A549 (cell line): ENCODE results near the gene MYORG. TPM values are rescaled to one million over a fixed set of nuclear protein-coding genes. Genes with fewer than 3 reads are reported as not detected.

Experiments
- ATAC-seq, 2 experiments: fragments of 200-7000 bp in 1 of 2; fragments of >200 bp in 1 of 2; cut with Nextera tagmentation in 1 of 2; cut with Tn5 transposase in 1 of 2; 3 replicates each; pipeline versions ENCODE4 v1.8.0 to v1.9.1; 2018 to 2020; ENCODE audit warnings: mild to moderate bottlenecking in 1 of 2, moderate library complexity in 1 of 2
- CTCF ChIA-PET: fragments of 300-600 bp; sonication (Branson Sonifier 250); formaldehyde crosslinking; extraction: SDS; loops from one replicate; lab custom pipeline; 2021; ENCODE audit warnings: antibody characterized with exemption, inconsistent platforms; lab: Yijun Ruan, JAX
- POLR2A ChIA-PET: fragments of 350-600 bp; formaldehyde crosslinking; extraction: SDS; loops from one replicate; lab custom pipeline; 2021; ENCODE audit warnings: antibody characterized with exemption, inconsistent platforms; lab: Yijun Ruan, JAX
- DNase-seq, 2 experiments: peaks; one replicate each; pipeline versions ENCODE4 v3.0.0 to v3.0.0-alpha.2; 2011 to 2016; ENCODE audit warnings: low read depth in 1 of 2, low spot score in 1 of 2
- FAIRE-seq: peaks from 2 replicates; lab custom pipeline; 2011; peaks lifted over from hg19 to GRCh38; lab: Jason Lieb, UNC
- H3K27ac ChIP-seq, 2 experiments: fragments of >200 bp; sonication (Bioruptor Twin); formaldehyde crosslinking; 3 replicates each; pipeline ENCODE4 v1.5.1; 2016 to 2017
- H3K4me1 ChIP-seq: fragments of >200 bp; sonication (Bioruptor Twin); formaldehyde crosslinking; 3 replicates; pipeline ENCODE4 v1.6.1; 2016
- H3K4me2 ChIP-seq: fragments of >200 bp; sonication (Bioruptor Twin); formaldehyde crosslinking; 3 replicates; pipeline ENCODE4 v1.6.1; 2016
- H3K4me3 ChIP-seq: fragments of >200 bp; sonication (Bioruptor Twin); formaldehyde crosslinking; 3 replicates; pipeline ENCODE4 v1.5.1; 2016
- H3K9me3 ChIP-seq: fragments of >200 bp; sonication (Bioruptor Twin); formaldehyde crosslinking; 3 replicates; pipeline ENCODE4 v1.6.1; 2016
- BHLHE40 ChIP-seq: IDR thresholded peaks from 2 replicates; pipeline ENCODE4 v1.6.1; 2012; ENCODE audit warnings: low read depth, low read length, inconsistent platforms
- CBX2 ChIP-seq: fragments of 200-600 bp; sonication (generic); IDR thresholded peaks from 2 replicates; pipeline ENCODE4 v1.6.1; 2016; ENCODE audit warnings: low read depth, mild to moderate bottlenecking, borderline replicate concordance
- CBX8 ChIP-seq: fragments of 200-600 bp; sonication (generic); IDR thresholded peaks from 2 replicates; pipeline ENCODE4 v1.6.1; 2016
- CEBPB ChIP-seq, 2 experiments: fragments of >200 bp in 1 of 2; sonication (Bioruptor Twin) in 1 of 2; formaldehyde crosslinking in 1 of 2; IDR thresholded peaks; 2 replicates each; pipeline ENCODE4 v1.6.1; 2012 to 2016
- EHF ChIP-seq: fragments of 250-450 bp; sonication (Bioruptor Pico); IDR thresholded peaks from 2 replicates; pipeline ENCODE4 v1.5.0; 2020; ENCODE audit warnings: mild to moderate bottlenecking
- EHMT2 ChIP-seq: fragments of 200-600 bp; sonication (generic); IDR thresholded peaks from 2 replicates; pipeline ENCODE4 v1.6.1; 2016; ENCODE audit warnings: antibody characterized with exemption, low read depth, mild to moderate bottlenecking, moderate library complexity
- ESRRA ChIP-seq: fragments of 150-350 bp; IDR thresholded peaks from 2 replicates; pipeline ENCODE4 v1.6.1; 2014; ENCODE audit warnings: mild to moderate bottlenecking, low read length, borderline replicate concordance
- FOSL2 ChIP-seq, 2 experiments: fragments of 450-650 bp in 1 of 2; fragments of >200 bp in 1 of 2; sonication (Bioruptor Twin) in 1 of 2; formaldehyde crosslinking; IDR thresholded peaks; 2 replicates each; pipeline versions ENCODE4 v1.5.0 to v1.6.1; 2016 to 2020; ENCODE audit warnings: mild to moderate bottlenecking in 1 of 2, moderate library complexity in 1 of 2
- GATA3 ChIP-seq: IDR thresholded peaks from 2 replicates; pipeline ENCODE4 v1.6.1; 2012; ENCODE audit warnings: borderline replicate concordance
- HDAC2 ChIP-seq: fragments of 200-600 bp; sonication (generic); IDR thresholded peaks from 2 replicates; pipeline ENCODE4 v1.6.1; 2016
- JUN ChIP-seq, 2 experiments: fragments of >200 bp; sonication (Bioruptor Twin); formaldehyde crosslinking; IDR thresholded peaks; 2 replicates in 1 of 2; 3 replicates in 1 of 2; pipeline ENCODE4 v1.6.1; 2016 to 2017
- JUNB ChIP-seq: fragments of >200 bp; sonication (Bioruptor Twin); formaldehyde crosslinking; IDR thresholded peaks from 2 replicates; pipeline ENCODE4 v1.6.1; 2016
- KDM1A ChIP-seq: fragments of 200-600 bp; sonication (generic); IDR thresholded peaks from 2 replicates; pipeline ENCODE4 v1.6.1; 2016; ENCODE audit warnings: low read depth, mild to moderate bottlenecking
- KDM5A ChIP-seq: fragments of 200-600 bp; sonication (generic); IDR thresholded peaks from 2 replicates; pipeline ENCODE4 v1.6.1; 2016; ENCODE audit warnings: antibody characterized with exemption, mild to moderate bottlenecking
- MAZ ChIP-seq: fragments of 150-350 bp; IDR thresholded peaks from 2 replicates; pipeline ENCODE4 v1.6.1; 2014; ENCODE audit warnings: antibody characterized with exemption, low read depth, low read length, borderline replicate concordance
- NFE2L2 ChIP-seq: fragments of 150-350 bp; conservative IDR thresholded peaks from 2 replicates; pipeline ENCODE4 v1.6.1; 2014; ENCODE audit warnings: low read length
- NPAS2 ChIP-seq: fragments of 250-450 bp; sonication (Bioruptor Pico); IDR thresholded peaks from 2 replicates; pipeline ENCODE4 v1.8.0; 2022; ENCODE audit warnings: mild to moderate bottlenecking, moderate library complexity, borderline replicate concordance
- NR3C1 ChIP-seq: fragments of >200 bp; sonication (Bioruptor Twin); formaldehyde crosslinking; IDR thresholded peaks from 3 replicates; pipeline ENCODE4 v1.6.1; 2017
- POLR2A ChIP-seq: IDR thresholded peaks from 2 replicates; pipeline ENCODE4 v1.6.1; 2012; ENCODE audit warnings: mild to moderate bottlenecking, low read length
- POLR2AphosphoS2 ChIP-seq: conservative IDR thresholded peaks from 2 replicates; pipeline ENCODE4 v1.6.1; 2012; ENCODE audit warnings: low read length, improper control_type of control experiment, inconsistent platforms
- RAD21 ChIP-seq, 2 experiments: fragments of >200 bp in 1 of 2; sonication (Bioruptor Twin) in 1 of 2; formaldehyde crosslinking in 1 of 2; IDR thresholded peaks in 1 of 2; conservative IDR thresholded peaks in 1 of 2; 2 replicates in 1 of 2; 3 replicates in 1 of 2; pipeline ENCODE4 v1.6.1; 2012 to 2018; ENCODE audit warnings: inconsistent platforms in 1 of 2
- RCOR1 ChIP-seq: fragments of 150-350 bp; IDR thresholded peaks from 2 replicates; pipeline ENCODE4 v1.6.1; 2014; ENCODE audit warnings: antibody characterized with exemption, low read length, low read depth
- RNF2 ChIP-seq: fragments of 200-600 bp; sonication (generic); IDR thresholded peaks from 2 replicates; pipeline ENCODE4 v1.6.1; 2016; ENCODE audit warnings: low read depth, mild to moderate bottlenecking, antibody characterized with exemption, moderate library complexity, borderline replicate concordance
- SMC3 ChIP-seq: fragments of >200 bp; sonication (Bioruptor Twin); formaldehyde crosslinking; IDR thresholded peaks from 3 replicates; pipeline ENCODE4 v1.6.1; 2018; ENCODE audit warnings: inconsistent platforms
- SREBF2 ChIP-seq: fragments of 450-650 bp; IDR thresholded peaks from 2 replicates; pipeline ENCODE4 v1.6.1; 2014; ENCODE audit warnings: mild to moderate bottlenecking, moderate library complexity
- WGBS: methylation state at CpG from one replicate; pipeline ENCODE4 v1.1.6; 2017; ENCODE audit errors: missing lambda C conversion rate; 5-methylcytosine and 5-hydroxymethylcytosine counted together
- polyA plus RNA-seq, 4 experiments: library from polyadenylated mRNA; depleted of rRNA in 3 of 4; stranded (reverse); fragments of >200 nt; fragmentation: RNase III in 1 of 4; extraction: RNeasy Plus Mini Kit Qiagen cat#74134 plus additional on column Dnase treatment in 1 of 4; gene quantifications; 2 replicates in 3 of 4; 3 replicates in 1 of 4; pipeline ENCODE4 v1.2.3, GENCODE V29; 2011 to 2017
- TF ChIP-seq, protein P1 (sequence below): fragments of >200 bp; sonication (Bioruptor Twin); formaldehyde crosslinking; IDR thresholded peaks from 2 replicates; pipeline ENCODE4 v1.6.1; 2016
- TF ChIP-seq, protein P2 (sequence below): fragments of 450-650 bp; IDR thresholded peaks from 2 replicates; pipeline ENCODE4 v1.6.1; 2014; ENCODE audit warnings: antibody characterized with exemption
- TF ChIP-seq, protein P3 (sequence below): fragments of >200 bp; sonication (Bioruptor Twin); formaldehyde crosslinking; IDR thresholded peaks from 3 replicates; pipeline ENCODE4 v1.6.1; 2016
- TF ChIP-seq, protein P4 (sequence below): fragments of 250-450 bp; sonication (Bioruptor Pico); IDR thresholded peaks from 2 replicates; pipeline ENCODE4 v1.5.0; 2021; ENCODE audit warnings: mild to moderate bottlenecking, moderate library complexity, borderline replicate concordance
- TF ChIP-seq, protein P5 (sequence below): fragments of 250-450 bp; sonication (Bioruptor Pico); IDR thresholded peaks from 2 replicates; pipeline ENCODE4 v1.5.0; 2020; ENCODE audit warnings: low read depth, mild to moderate bottlenecking, moderate library complexity
- TF ChIP-seq, protein P6 (sequence below): fragments of >200 bp; sonication (Bioruptor Twin); formaldehyde crosslinking; IDR thresholded peaks from 3 replicates; pipeline ENCODE4 v1.5.1; 2016

MYORG gene
- polyA plus RNA-seq, 2 of the 4 experiments (the other 2 are of a cell fraction): 2.2 to 4.1 TPM

DNA sequence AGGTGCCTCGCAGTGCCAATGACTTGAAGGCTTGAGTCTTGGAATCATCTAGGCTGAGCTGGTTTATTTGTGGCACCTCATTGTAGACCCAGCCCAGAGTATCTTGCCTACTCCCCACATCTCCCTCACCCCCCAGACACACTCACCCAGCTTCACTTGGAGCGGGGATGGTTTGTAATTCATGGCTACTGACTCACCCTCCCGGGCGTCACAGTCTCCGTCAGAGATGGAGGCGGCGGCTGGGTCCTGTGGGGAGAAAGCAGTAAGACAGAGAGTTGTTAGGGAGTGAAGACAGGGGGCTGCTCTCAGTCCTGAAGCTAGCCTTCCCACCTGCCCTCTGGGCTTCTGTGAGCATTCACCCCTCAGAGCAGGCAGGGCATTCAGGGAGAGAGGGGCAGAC is 29.0 kb upstream of the MYORG start:
- no peak overlapping the region for H3K4me3 ChIP-seq
- ChIA-PET CTCF (interaction anchor here (0.8 to 4.4 kb wide), 11 partner anchors 26 to 202 kb away, joined by 3 to 65 read pairs (median 34); partner anchors contain the start of gene MYORG), POLR2A (interaction anchor here (0.5 kb wide), 1 partner anchor 367 kb away, joined by 3 read pairs; no protein-coding TSS in a partner anchor)
- no peak for FAIRE-seq
- no peak overlapping the region for H3K4me2 ChIP-seq
- no peak for DNase-seq
- no peaks in the 10 kb centered on the region for H3K9me3 ChIP-seq
- WGBS: 86% methylated on average over 7 of the region's 7 CpGs
- no peak for ATAC-seq
- TF ChIP-seq HDAC2 (no peak), JUNB (no peak), GATA3 (no peak), CBX2 (no peak), BHLHE40 (no peak), KDM5A (no peak), JUN (IDR thresholded peaks at IDR 0.05) (no peak), NFE2L2 (no peak), ESRRA (no peak), RCOR1 (no peak), SREBF2 (no peak), RNF2 (no peak), NPAS2 (no peak), EHF (CRISPR knock-in tag) (no peak), MAZ (no peak)
- TF ChIP-seq, protein P1, sequence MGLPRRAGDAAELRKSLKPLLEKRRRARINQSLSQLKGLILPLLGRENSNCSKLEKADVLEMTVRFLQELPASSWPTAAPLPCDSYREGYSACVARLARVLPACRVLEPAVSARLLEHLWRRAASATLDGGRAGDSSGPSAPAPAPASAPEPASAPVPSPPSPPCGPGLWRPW: no peak
- TF ChIP-seq, protein P2, sequence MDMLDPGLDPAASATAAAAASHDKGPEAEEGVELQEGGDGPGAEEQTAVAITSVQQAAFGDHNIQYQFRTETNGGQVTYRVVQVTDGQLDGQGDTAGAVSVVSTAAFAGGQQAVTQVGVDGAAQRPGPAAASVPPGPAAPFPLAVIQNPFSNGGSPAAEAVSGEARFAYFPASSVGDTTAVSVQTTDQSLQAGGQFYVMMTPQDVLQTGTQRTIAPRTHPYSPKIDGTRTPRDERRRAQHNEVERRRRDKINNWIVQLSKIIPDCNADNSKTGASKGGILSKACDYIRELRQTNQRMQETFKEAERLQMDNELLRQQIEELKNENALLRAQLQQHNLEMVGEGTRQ: no peak
- TF ChIP-seq, protein P3, sequence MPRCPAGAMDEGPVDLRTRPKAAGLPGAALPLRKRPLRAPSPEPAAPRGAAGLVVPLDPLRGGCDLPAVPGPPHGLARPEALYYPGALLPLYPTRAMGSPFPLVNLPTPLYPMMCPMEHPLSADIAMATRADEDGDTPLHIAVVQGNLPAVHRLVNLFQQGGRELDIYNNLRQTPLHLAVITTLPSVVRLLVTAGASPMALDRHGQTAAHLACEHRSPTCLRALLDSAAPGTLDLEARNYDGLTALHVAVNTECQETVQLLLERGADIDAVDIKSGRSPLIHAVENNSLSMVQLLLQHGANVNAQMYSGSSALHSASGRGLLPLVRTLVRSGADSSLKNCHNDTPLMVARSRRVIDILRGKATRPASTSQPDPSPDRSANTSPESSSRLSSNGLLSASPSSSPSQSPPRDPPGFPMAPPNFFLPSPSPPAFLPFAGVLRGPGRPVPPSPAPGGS: no peak
- TF ChIP-seq, protein P4, sequence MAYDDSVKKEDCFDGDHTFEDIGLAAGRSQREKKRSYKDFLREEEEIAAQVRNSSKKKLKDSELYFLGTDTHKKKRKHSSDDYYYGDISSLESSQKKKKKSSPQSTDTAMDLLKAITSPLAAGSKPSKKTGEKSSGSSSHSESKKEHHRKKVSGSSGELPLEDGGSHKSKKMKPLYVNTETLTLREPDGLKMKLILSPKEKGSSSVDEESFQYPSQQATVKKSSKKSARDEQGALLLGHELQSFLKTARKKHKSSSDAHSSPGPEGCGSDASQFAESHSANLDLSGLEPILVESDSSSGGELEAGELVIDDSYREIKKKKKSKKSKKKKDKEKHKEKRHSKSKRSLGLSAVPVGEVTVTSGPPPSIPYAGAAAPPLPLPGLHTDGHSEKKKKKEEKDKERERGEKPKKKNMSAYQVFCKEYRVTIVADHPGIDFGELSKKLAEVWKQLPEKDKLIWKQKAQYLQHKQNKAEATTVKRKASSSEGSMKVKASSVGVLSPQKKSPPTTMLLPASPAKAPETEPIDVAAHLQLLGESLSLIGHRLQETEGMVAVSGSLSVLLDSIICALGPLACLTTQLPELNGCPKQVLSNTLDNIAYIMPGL (CRISPR knock-in tag): no peak
- TF ChIP-seq, protein P5, sequence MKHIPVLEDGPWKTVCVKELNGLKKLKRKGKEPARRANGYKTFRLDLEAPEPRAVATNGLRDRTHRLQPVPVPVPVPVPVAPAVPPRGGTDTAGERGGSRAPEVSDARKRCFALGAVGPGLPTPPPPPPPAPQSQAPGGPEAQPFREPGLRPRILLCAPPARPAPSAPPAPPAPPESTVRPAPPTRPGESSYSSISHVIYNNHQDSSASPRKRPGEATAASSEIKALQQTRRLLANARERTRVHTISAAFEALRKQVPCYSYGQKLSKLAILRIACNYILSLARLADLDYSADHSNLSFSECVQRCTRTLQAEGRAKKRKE (CRISPR knock-in tag): no peak
- TF ChIP-seq, all 56 proteins: peak for 0
- H3K4me1 ChIP-seq: 0 out of 3 replicates have a peak, but pooled peaks cover 3% of the 10 kb centered on the region
- H3K27ac ChIP-seq: no peak overlapping the region

DNA sequence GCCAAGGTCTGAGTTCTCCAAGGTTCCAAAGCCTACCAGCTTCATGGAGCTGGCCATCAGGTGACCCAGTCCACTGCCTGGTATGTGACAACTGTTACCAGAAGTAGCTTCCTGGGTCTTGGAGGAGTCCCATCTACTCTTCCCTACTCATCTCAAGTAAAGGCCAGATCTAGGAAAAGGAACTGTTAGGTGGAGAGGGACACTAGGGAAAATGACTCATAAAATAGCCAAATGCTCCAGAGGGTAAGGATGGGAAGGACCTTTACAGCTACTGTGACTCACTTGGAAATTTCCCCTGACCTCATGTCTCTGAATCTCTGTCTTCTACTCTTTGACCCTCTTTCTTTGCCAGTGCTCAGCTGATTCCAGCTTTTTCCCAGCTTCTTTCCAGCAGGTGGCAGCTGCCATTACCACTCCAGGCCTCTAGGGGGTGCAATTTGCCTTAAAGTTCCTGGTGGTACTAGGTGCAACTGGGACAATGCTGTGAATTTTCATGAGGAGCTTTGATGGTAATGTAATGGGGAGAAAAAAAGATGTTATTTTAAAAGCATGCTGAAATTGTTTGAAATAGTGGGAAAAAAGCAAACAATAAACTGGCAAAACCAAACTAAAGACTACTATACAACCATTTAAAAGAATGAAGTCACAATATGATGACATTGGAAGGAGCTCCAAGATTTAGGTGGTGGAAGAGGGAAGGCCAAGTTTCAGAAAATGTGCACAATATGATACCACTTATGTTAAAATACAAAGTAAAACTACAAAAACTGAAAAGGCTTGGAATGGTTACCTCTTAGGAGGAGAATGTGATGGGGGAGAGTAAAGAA is 27.1 kb upstream of the MYORG start:
- peak; percentile 72 to 87; a peak in 5 of 6 replicates for ATAC-seq
- no peak overlapping the region for H3K27ac ChIP-seq
- CTCF ChIA-PET: interaction anchor here (0.6 to 4.4 kb wide), 74 partner anchors 9 to 231 kb away, joined by 3 to 65 read pairs (median 6); partner anchors contain the start of genes CNTFR, DNAI1, FAM219A and MYORG
- peak; percentile 66 to 73 for DNase-seq
- 0 out of 3 replicates have a peak, but pooled peaks cover 3% of the 10 kb centered on the region for H3K4me1 ChIP-seq
- no peak overlapping the region for H3K4me2 ChIP-seq
- FAIRE-seq: peak; percentile 73
- no peak overlapping the region for H3K4me3 ChIP-seq
- peak; percentile 76 to 87 for TF ChIP-seq RAD21 (conservative IDR thresholded peaks at IDR 0.05 in 1 of 2, IDR thresholded peaks at IDR 0.05 in 1 of 2)
- TF ChIP-seq NR3C1: no peak
- no peak for TF ChIP-seq KDM1A
- no peak for TF ChIP-seq JUN (IDR thresholded peaks at IDR 0.05)
- TF ChIP-seq, protein P6, sequence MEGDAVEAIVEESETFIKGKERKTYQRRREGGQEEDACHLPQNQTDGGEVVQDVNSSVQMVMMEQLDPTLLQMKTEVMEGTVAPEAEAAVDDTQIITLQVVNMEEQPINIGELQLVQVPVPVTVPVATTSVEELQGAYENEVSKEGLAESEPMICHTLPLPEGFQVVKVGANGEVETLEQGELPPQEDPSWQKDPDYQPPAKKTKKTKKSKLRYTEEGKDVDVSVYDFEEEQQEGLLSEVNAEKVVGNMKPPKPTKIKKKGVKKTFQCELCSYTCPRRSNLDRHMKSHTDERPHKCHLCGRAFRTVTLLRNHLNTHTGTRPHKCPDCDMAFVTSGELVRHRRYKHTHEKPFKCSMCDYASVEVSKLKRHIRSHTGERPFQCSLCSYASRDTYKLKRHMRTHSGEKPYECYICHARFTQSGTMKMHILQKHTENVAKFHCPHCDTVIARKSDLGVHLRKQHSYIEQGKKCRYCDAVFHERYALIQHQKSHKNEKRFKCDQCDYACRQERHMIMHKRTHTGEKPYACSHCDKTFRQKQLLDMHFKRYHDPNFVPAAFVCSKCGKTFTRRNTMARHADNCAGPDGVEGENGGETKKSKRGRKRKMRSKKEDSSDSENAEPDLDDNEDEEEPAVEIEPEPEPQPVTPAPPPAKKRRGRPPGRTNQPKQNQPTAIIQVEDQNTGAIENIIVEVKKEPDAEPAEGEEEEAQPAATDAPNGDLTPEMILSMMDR: peak; percentile 96
- no peak for TF ChIP-seq FOSL2 (IDR thresholded peaks at IDR 0.05)
- peak; percentile 39; the same call in 1 of the 2 replicates for TF ChIP-seq FOSL2 (CRISPR knock-in tag; IDR thresholded peaks at IDR 0.05)
- TF ChIP-seq CBX8: no peak
- TF ChIP-seq CEBPB (IDR thresholded peaks at IDR 0.05): no peak
- TF ChIP-seq EHMT2: no peak
- TF ChIP-seq POLR2AphosphoS2: no peak
- no peak for TF ChIP-seq POLR2A
- TF ChIP-seq SMC3: peak; percentile 59
- no peak for TF ChIP-seq NPAS2
- no peaks in the 10 kb centered on the region for H3K9me3 ChIP-seq
- POLR2A ChIA-PET: interaction anchor here (0.7 kb wide), 1 partner anchor 55 kb away, joined by 3 read pairs; the partner anchor contains the start of genes DNAI1 and FAM219A
